Measurements from ENCODE around the gene ARL3.
"Not testable (repeated sequence)": the region's sequence is repeated elsewhere in the genome, so short reads cannot be mapped to it uniquely, and the experiment has no call there.

ARL3 gene

GRCh38 chr10:102674566-102674965 is 39.6 kb downstream of the ARL3 start:
- no peak overlapping the region for H3K4me3 ChIP-seq (ENCODE audit: low read depth, low read length)

GRCh38 chr10:102673819-102674511 is 40.2 kb downstream of the ARL3 start:
- H3K4me3 ChIP-seq (ENCODE audit: low read depth, low read length), result no peak overlapping the region

GRCh38 chr10:102673236-102673818 is 40.9 kb downstream of the ARL3 start:
- no peak overlapping the region for H3K4me3 ChIP-seq (ENCODE audit: low read depth, low read length)

GRCh38 chr10:102670871-102671434 is 43.2 kb downstream of the ARL3 start:
- H3K4me3 ChIP-seq (ENCODE audit: low read depth, low read length), result no peak overlapping the region

- H3K4me3 ChIP-seq (ENCODE audit: low read depth, low read length), result no peak overlapping the region
These were observed 44.0 kb downstream of the ARL3 start for GRCh38 chr10:102670065-102670670.

- no peak overlapping the region for H3K4me3 ChIP-seq (ENCODE audit: low read depth, low read length)
These were observed 44.8 kb downstream of the ARL3 start for GRCh38 chr10:102669206-102670064.

GRCh38 chr10:102668326-102669107 is 45.7 kb downstream of the ARL3 start:
- no peak overlapping the region for H3K4me3 ChIP-seq (ENCODE audit: low read depth, low read length)

GRCh38 chr10:102667411-102667810 is 46.8 kb downstream of the ARL3 start:
- not testable (repeated sequence) for H3K4me3 ChIP-seq (ENCODE audit: low read depth, low read length)

GRCh38 chr10:102665904-102666509 is 48.2 kb downstream of the ARL3 start:
- no peak overlapping the region for H3K4me3 ChIP-seq (ENCODE audit: low read depth, low read length)

- H3K4me3 ChIP-seq (ENCODE audit: low read depth, low read length), result no peak overlapping the region
These were observed 52.6 kb downstream of the ARL3 start for GRCh38 chr10:102661658-102662028.

- H3K4me3 ChIP-seq (ENCODE audit: low read depth, low read length), result no peak overlapping the region
These were observed 53.1 kb downstream of the ARL3 start for GRCh38 chr10:102660888-102661657.

GRCh38 chr10:102658802-102659201 is 55.4 kb downstream of the ARL3 start:
- no peak overlapping the region for H3K4me3 ChIP-seq (ENCODE audit: low read depth, low read length)

- H3K4me3 ChIP-seq (ENCODE audit: low read depth, low read length), result no peak overlapping the region
These were observed 56.0 kb downstream of the ARL3 start for GRCh38 chr10:102657984-102658724.

- no peak overlapping the region for H3K4me3 ChIP-seq (ENCODE audit: low read depth, low read length)
These were observed 56.7 kb downstream of the ARL3 start for GRCh38 chr10:102657451-102657850.

GRCh38 chr10:102656791-102657371 is 57.3 kb downstream of the ARL3 start:
- no peak overlapping the region for H3K4me3 ChIP-seq (ENCODE audit: low read depth, low read length)

- no peak overlapping the region for H3K4me3 ChIP-seq (ENCODE audit: low read depth, low read length)
These were observed 58.2 kb downstream of the ARL3 start for GRCh38 chr10:102656026-102656425.

GRCh38 chr10:102654969-102655368 is 59.2 kb downstream of the ARL3 start:
- no peak overlapping the region for H3K4me3 ChIP-seq (ENCODE audit: low read depth, low read length)

- no peak overlapping the region for H3K4me3 ChIP-seq (ENCODE audit: low read depth, low read length)
These were observed 59.6 kb downstream of the ARL3 start for GRCh38 chr10:102654566-102654965.
